K562 (cell line): ENCODE results near the gene TJP3. TPM values are rescaled to one million over a fixed set of nuclear protein-coding genes. Genes with fewer than 3 reads are reported as not detected.

Experiments
- AFF1 ChIP-seq, 2 experiments: fragments of 450-650 bp; IDR thresholded peaks; 2 replicates each; pipeline ENCODE4 v1.6.1; 2018; ENCODE audit warnings: mild to moderate bottlenecking in 2 of 2, low read depth in 1 of 2; ENCODE audit not compliant: partially characterized antibody in 2 of 2
- ARID4B ChIP-seq: sonication (generic); formaldehyde crosslinking; IDR thresholded peaks from 2 replicates; pipeline ENCODE4 v1.8.0; 2022; ENCODE audit warnings: mild to moderate bottlenecking, missing genetic modification reagents
- CBX3 ChIP-seq, 2 experiments: IDR thresholded peaks; 1 replicate in 1 of 2; 2 replicates in 1 of 2; pipeline ENCODE4 v1.6.1; 2012; ENCODE audit warnings: inconsistent platforms in 2 of 2, low read length in 2 of 2, borderline replicate concordance in 1 of 2, control low read depth in 1 of 2
- CREB3L1 ChIP-seq: fragments of 450-650 bp; IDR thresholded peaks from 2 replicates; pipeline ENCODE4 v1.6.1; 2014; ENCODE audit warnings: low read depth, mild to moderate bottlenecking, moderate library complexity, borderline replicate concordance
- EHMT2 ChIP-seq: fragments of 450-650 bp; IDR thresholded peaks from 2 replicates; pipeline ENCODE4 v1.6.1; 2018; ENCODE audit warnings: antibody characterized with exemption
- NR2C1 ChIP-seq, 2 experiments: fragments of 450-650 bp; IDR thresholded peaks; 2 replicates each; pipeline ENCODE4 v1.6.1; 2017; ENCODE audit warnings: mild to moderate bottlenecking in 2 of 2, antibody characterized with exemption in 1 of 2, inconsistent platforms in 1 of 2, missing compliant biosample characterization in 1 of 2, missing genetic modification characterization in 1 of 2
- POLR3A ChIP-seq: IDR thresholded peaks from 2 replicates; pipeline ENCODE4 v1.6.1; 2011; ENCODE audit warnings: borderline replicate concordance, mild to moderate bottlenecking, moderate library complexity; ENCODE audit not compliant: insufficient read length, insufficient read depth; ENCODE audit errors: extremely low read depth
- RAD51 ChIP-seq: fragments of 450-650 bp; IDR thresholded peaks from 2 replicates; pipeline ENCODE4 v1.7.1; 2016; ENCODE audit warnings: low read depth, mild to moderate bottlenecking, borderline replicate concordance
- SIX5 ChIP-seq, 2 experiments: IDR thresholded peaks; 2 replicates each; pipeline ENCODE4 v1.6.1; 2011; ENCODE audit warnings: low read length in 2 of 2, borderline replicate concordance in 1 of 2, low read depth in 1 of 2, mild to moderate bottlenecking in 1 of 2, moderate library complexity in 1 of 2; ENCODE audit not compliant: insufficient read depth in 1 of 2
- SP1 ChIP-seq: sonication (generic); formaldehyde crosslinking; IDR thresholded peaks from 2 replicates; pipeline ENCODE4 v1.8.1; 2022; ENCODE audit warnings: mild to moderate bottlenecking, missing genetic modification reagents
- ZSCAN29 ChIP-seq: fragments of 450-650 bp; IDR thresholded peaks from 2 replicates; pipeline ENCODE4 v1.6.1; 2017
- polyA plus RNA-seq, 8 experiments: library from polyadenylated mRNA; depleted of rRNA in 4 of 8; stranded (reverse) in 5 of 8; unstranded in 3 of 8; fragments of >200 nt; fragmentation: Nextera tagmentation in 2 of 8; fragmentation: Illumina TruSeq in 1 of 8; extraction: Ambion mirVana in 2 of 8; extraction: Trizol in 1 of 8; gene quantifications; 2 replicates each; pipeline versions ENCODE4 v1.2.1 to v1.2.3, GENCODE V29; 2011 to 2014; ENCODE audit warnings: inconsistent platforms in 1 of 8, missing spikeins in 1 of 8
- total RNA-seq, 7 experiments: library from RNA; depleted of rRNA in 6 of 7; stranded (reverse); fragments of >200 nt in 6 of 7; fragmentation: Illumina TruSeq in 2 of 7; extraction: Trizol in 2 of 7; gene quantifications; 2 replicates each; pipeline versions ENCODE4 v1.2.1 to v1.2.3, GENCODE V29; 2011 to 2021; ENCODE audit warnings: low replicate concordance in 1 of 7

Gene TJP3
- total and polyA plus RNA-seq, 9 of the 15 experiments (the other 6 are each of a cell fraction or from before 2014, with no cell fraction given), result 0.11 to 2.4 (median 0.57) TPM; not detected in 1

DNA sequence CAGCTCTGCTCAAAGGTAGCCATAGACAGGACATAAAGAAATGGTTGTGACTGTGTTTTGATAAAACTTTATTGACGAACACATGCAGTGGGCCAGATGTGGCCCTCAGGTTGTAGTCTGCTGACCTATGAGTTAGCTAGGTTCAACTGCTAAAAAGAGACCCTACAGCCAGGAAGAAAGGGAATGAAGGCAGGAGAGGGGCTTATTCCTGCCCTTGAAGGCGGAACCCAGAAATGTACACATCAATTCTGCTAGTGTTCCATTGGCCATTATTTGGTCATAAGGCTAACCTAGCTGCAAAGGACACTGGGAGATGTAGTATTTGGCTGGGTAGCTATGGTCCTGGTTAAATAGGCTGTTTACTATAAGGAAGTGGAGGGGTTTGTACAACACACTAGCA is 35.3 kb downstream of the TJP3 start (continued):
- TF ChIP-seq AFF1 (IDR thresholded peaks at IDR 0.05; ENCODE audit: low read depth in 1 of 2, partially characterized antibody in 2 of 2) (peak in 1 of 2 experiments; percentile 74), CREB3L1 (peak; percentile 55; the same call in 1 of the 2 replicates), EHMT2 (0 out of 2 replicates have a peak, but pooled peaks have one; percentile 18), SIX5 (IDR thresholded peaks at IDR 0.05; ENCODE audit: borderline replicate concordance in 1 of 2, insufficient read depth in 1 of 2, low read depth in 1 of 2, low read length in 2 of 2) (peak; percentile 53 to 63; a peak in 3 of 4 replicates), ZSCAN29 (no peak), RAD51 (peak; percentile 73; the same call in 1 of the 2 replicates), POLR3A (no peak), SP1 (CRISPR knock-in tag) (0 out of 2 replicates have a peak, but pooled peaks have one; percentile 29), ARID4B (CRISPR knock-in tag) (no peak), CBX3 (IDR thresholded peaks at IDR 0.05; ENCODE audit: borderline replicate concordance in 1 of 2, low read length in 2 of 2) (no peak), NR2C1 (IDR thresholded peaks at IDR 0.05) (peak; percentile 51), NR2C1 (tag; IDR thresholded peaks at IDR 0.05) (no peak)
